HG02642 (cell line): Measurements from ENCODE around the gene FAM3B.
A peak's percentile ranks its signal among the peaks of the same experiment; 100 is the strongest.

ENCODE experiments used
- ATAC-seq: cut with Tn5 transposase; IDR thresholded peaks from one replicate; pipeline ENCODE4 v1.9.1; 2021; ENCODE audit warnings: mild to moderate bottlenecking; ENCODE audit not compliant: unreplicated experiment, poor library complexity

The FAM3B gene

GRCh38 chr21:41367301-41367944 is 50.8 kb downstream of the FAM3B start:
- ATAC-seq: no peak

DNA sequence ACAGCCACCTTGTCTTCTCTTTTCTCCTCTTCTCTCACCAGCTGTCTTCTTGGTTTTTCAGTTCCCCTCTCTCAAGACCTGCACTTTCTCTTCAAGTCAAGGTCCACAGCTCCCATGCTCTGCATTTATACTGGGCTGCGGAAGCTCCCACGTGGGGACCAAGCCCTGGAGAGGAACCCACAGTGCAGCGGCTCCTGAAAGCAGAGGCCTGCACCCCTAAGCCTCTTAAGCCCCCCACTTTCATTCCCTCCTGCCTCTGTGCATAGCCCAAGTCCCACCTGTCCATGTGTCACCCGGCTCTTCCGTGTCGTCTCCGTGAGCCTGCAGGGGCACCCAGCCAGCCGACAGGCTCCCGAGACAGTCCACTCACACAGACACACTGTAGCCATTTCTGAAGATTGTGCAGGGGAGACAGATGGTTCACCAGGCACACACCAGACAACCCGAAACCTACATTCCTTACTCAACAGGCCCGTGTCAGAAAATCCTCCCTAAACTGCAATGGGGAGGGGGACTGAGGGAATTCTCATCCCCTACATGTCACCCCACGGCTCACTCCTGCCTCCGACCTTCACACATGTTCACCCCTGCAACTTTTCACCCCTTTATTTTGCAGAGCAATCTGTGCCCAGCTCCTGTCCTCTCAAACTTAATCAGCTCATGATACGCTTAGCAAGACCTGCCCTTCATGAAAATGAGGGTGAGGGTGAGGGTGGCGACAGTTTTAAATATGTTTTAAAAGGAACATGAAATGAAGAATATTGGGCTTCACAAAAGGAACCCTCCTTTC is 51.5 kb downstream of the FAM3B start:
- peak; percentile 72 for ATAC-seq

DNA sequence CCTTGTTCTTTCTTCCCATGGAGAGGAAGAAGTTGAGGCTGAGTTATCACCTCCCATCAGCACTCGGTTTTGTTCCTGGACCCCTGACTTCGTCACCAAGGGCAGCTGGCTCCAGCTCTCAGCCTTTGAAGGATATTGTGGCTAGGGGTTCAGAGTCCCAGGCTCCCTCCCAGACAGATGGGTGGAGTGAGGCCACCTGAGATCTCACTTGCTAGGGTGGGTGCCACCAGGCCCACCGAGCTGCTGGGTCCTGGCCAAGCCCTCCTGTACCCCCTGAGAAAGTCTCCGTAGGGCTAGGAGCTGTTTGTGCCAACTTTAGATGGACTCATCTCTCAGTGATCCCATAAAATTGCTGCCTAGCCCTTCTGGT is 52.1 kb downstream of the FAM3B start:
- ATAC-seq: no peak

DNA sequence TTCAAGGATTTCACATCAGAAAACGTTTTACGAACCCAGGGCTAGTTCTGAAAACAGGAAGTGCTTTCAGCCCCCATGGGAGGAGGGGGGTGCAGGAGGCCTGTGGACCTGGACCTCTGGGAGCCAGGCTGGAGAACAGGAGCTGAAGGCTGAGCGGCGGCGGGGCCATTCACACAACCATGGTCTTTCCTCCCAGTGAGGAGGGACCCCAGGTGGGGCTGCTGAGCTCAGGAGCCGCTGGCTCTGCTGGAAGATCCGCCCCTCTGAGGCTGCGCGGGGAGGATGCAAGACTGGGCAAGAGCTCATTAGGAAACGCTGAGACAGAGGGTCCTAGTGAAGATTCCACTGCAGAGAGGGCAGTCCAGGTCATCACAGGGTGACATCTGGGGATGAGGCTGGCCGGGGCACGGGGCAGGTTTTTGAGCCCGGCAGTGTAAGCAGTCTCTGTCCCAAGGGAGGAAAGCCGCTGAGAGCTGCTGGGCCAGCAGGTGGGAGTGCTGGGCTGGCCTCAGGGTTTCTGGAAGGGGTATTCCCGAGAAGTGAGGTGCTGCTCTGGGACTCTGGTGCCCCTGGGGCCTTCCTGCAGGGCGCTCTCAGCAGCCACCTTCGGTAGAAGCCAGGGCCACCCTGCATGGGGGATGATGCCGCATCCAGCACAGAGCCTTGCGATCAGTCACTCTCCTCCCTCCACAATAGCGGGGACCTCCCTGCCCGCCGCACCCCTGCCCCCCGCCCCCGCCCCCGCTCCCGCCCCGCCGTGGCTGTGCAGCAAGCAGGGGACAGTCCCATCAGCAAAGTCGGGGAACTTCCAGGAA is 52.7 kb downstream of the FAM3B start:
- peak; percentile 51 for ATAC-seq

DNA sequence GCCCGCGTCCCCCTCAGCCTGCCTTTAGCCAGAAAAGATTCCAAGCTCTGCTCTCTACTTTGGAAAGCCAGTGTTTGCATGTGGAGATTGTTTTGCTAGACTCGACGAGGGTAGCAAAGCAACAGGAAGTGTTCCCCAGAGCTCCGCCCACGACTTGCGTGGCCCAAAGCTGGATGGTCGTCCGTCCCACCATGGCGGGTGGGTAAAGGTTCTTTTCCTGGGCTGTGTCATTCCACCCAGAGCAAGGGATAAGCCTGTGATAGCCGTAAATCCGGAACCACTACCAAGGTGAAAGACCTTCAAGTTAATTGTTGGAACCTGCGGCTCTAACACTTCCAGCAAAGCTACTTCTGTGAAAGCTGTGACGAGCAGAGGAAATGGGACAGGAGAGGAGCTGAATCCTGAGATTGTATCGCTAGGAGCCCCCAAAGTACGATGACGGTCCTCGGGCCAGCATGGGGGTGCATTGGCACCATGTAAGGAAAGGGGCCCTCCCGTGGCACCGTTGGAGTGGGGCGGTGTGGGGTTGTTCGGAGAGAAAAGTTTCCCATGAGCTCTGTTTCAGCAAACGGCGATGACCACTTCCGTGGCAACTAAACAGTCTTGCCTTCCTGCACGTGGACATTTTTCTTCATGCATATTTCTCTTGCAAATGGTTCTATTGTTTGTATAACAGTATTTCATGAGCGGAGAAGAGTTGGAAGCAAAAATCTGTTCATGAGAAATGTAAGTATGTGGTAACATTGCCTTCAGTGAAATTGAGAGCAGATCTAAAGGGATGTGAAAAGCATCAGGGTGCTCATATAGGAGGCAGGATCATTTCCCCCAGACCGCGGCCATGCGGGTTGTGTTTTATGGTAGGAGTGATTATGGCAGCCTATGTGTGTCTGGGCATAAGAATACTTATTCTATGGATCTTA is 53.6 kb downstream of the FAM3B start:
- no peak for ATAC-seq

GRCh38 chr21:41370840-41371684 is 54.5 kb downstream of the FAM3B start:
- no peak for ATAC-seq

DNA sequence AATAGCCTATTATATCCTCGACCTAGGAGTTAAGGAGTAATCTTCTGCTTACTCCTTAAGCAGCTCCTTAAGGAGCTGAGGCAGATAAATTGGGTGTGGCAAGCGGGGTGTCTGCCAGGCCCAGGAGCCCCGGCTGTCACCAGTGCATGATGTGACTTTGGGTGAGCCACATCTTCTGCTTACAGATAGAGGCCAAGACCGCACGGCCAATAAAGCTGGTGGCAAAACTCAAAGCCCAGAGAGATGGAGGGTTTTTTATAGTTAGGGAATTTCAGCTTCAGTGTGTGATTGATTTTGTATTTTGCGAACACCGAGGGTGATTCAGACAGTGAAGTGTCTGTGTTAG is 55.1 kb downstream of the FAM3B start:
- no peak for ATAC-seq

GRCh38 chr21:41373253-41373652 is 56.7 kb downstream of the FAM3B start:
- ATAC-seq: no peak

DNA sequence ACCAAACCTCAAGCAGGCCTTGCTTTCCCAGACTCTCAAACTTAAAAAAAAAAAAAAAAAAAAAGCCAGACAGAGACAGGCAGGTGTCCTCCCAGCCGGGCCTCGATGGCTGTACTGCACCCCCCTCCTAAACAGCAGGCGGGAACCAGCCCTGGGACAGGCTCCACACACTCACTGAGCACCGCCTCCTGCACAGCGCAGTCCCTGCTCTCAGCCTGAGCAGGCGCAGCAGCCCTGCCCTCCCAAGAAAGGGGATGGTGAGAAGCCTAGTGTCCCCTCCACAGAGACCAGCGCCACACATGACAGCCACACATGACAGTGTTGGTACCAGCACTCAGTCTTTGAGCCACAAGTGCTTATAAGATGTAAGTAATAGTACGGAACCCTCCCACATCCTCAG is 57.2 kb downstream of the FAM3B start:
- ATAC-seq: no peak

DNA sequence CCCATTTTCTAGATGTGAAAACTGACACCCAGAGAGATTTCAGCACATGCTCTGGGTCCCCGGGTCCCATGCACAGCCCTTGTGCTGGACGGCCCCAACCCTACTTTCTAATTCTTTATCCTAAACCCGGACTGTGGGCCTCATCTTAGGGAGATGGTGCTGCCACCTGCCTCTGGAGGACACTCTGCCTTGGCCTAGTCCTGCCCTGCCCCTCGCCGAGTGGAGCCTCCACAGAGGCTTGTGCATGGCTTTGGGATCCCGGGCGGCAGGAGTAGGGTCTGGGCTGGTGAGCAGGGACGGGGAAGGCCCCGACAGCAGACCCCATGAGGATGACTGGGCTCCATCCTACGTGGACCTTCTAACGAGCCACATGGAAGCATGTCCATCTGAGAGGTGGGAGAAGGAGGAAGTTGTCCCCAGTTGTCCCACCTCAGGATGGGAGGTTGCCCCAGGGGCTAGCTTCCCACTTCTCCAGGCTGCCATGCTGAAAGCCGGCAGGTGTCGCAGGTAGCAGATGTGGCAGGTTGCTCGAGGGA is 57.6 kb downstream of the FAM3B start:
- no peak for ATAC-seq

- no peak for ATAC-seq
Observed at GRCh38 chr21:41374867-41375533, 58.4 kb downstream of the FAM3B start.

DNA sequence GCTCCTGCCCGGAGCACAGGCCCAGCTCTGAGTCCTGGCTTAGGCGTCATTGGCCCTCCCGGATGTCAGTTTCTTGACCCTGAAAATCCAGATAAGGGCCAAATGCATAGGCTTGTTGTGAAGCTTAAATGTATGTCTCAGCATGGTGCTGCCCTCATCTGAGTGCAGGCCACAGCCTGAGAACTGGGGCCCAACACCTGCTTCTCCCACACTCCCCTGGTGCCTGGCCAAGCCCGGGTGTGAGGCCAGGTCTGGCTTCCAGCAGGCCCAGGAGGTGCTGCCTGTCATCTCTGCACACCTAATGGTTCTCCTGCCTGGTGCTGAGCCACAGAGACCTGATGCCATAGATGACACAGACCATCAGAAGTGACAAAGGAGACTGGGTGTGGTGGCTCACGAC is 59.3 kb downstream of the FAM3B start:
- ATAC-seq: no peak

DNA sequence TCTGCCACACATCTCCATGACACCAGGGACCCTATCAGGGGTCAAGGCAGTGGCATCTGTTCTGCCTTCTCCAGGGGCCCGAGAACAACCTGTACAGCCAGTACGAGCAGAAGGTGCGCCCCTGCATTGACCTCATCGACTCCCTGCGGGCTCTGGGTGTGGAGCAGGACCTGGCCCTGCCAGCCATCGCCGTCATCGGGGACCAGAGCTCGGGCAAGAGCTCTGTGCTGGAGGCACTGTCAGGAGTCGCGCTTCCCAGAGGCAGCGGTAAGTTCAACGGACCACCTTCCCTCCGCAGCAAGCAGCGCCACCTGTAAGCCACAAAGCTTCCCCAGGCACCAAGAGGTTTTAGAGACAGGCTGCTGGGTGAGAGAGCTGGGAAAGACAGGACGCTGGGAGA is 61.1 kb downstream of the FAM3B start:
- ATAC-seq: no peak

- ATAC-seq: no peak
Observed at GRCh38 chr21:41378849-41379248, 62.2 kb downstream of the FAM3B start.

DNA sequence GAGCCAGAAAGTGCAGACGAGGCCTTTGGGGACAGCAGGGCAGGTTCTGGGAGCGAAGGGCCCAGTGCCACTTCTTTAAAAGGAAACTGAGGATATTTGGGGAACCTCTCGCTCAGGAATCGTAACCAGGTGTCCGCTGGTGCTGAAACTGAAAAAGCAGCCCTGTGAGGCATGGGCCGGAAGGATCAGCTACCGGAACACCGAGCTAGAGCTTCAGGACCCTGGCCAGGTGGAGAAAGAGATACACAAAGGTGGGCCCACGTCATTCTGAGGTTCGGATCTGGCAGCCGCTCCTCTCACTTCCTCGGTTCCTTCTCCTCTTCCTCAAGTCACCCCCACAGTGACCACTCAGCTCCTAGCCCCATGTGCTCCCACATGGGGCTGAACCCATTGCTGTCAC is 63.3 kb downstream of the FAM3B start:
- ATAC-seq: no peak

GRCh38 chr21:41381731-41382130 is 65.1 kb downstream of the FAM3B start:
- ATAC-seq: no peak

DNA sequence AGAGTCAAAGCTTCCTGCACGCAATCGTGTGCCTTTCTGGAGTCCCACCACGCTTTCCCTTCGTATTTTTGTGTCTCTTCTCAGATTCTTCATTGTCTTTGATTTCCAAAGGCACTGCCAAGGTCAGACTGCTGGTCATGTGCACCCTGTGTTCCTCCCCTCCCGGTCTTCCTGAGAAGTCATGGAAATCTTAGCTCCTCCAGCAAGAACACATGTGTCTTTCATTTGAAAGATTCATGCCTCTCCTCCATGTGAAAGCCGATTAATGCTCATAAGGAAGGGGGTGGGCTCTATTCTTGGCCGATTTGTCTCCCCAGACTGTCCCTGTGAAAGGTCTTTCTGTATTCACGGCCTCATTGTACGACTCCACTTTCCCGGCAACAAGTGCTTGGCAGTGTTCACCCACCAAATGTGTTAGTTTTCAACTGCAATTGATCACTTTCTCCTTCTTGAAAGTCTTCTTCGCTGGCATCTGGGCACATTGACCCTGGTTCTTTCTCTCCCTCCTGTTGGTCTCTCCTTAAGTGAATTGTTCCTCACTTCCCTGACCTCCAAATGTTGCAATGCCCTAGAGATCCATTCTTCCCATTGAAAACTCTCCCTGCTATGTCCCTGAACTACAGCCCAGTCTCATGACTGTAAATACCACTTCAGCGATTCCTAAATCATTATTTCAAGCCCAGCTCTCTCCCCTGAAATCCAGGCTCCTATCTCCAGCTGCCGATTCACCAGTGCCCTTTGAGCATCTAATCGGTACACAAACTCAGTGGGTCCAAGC is 70.6 kb downstream of the FAM3B start:
- ATAC-seq: no peak

DNA sequence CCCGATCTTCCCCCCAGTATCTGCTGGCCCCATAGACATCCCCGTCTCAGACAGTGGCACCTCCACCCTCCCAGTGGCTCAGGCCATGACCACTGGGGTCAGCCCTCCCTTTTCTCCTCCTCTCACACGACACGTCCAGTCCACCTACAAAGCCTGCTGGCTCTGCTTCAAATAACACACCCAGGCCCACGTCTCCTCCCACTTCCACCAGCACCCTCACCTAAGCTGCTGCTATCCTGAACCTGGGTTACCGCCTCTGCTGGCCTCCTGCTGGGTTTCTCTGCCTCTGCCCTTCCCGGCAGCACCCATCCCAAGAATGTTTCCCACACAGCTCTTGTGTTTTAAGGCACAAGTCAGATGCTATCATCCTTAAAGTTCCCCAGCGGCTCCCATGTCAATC is 71.2 kb downstream of the FAM3B start:
- no peak for ATAC-seq
